ENCODE results near the gene DNAH6. TPM values are rescaled to one million over a fixed set of nuclear protein-coding genes. Genes with fewer than 3 reads are reported as not detected.

The DNAH6 gene
- total and polyA plus RNA-seq, 10 of the 15 experiments (the other 5 are each of a cell fraction or from before 2014, with no cell fraction given): 0.07 to 1.0 (median 0.29) TPM

DNA sequence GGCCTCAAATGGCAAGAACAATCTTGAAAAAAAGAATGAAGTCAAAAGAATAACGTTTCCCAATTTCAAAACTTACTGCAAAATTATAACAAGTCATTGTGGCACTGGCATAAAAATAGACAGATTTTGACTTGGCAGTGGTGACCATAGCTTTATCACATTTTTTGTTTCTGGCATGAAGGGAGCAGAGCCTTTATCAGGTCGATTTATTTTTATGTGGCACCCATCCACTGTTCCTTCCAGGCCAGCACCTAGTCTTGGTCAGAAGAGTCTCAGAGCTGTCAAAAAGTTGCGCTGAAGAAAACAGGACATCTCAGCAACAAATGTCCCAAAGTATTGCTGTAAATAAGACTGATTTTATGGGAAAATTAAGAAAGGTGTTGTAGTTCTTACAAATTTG is 272.2 kb downstream of the DNAH6 start (continued):
- TF ChIP-seq, protein P1, sequence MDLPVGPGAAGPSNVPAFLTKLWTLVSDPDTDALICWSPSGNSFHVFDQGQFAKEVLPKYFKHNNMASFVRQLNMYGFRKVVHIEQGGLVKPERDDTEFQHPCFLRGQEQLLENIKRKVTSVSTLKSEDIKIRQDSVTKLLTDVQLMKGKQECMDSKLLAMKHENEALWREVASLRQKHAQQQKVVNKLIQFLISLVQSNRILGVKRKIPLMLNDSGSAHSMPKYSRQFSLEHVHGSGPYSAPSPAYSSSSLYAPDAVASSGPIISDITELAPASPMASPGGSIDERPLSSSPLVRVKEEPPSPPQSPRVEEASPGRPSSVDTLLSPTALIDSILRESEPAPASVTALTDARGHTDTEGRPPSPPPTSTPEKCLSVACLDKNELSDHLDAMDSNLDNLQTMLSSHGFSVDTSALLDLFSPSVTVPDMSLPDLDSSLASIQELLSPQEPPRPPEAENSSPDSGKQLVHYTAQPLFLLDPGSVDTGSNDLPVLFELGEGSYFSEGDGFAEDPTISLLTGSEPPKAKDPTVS (IDR thresholded peaks at IDR 0.05; ENCODE audit: low read depth, low read length): no peak
- no peak for TF ChIP-seq NR2F1 (conservative IDR thresholded peaks at IDR 0.05)
- TF ChIP-seq ZZZ3 (IDR thresholded peaks at IDR 0.05; ENCODE audit: control insufficient read depth, insufficient read length, low read depth): no peak
- no peak for TF ChIP-seq NR2C2 (IDR thresholded peaks at IDR 0.05; ENCODE audit: borderline replicate concordance, control insufficient read depth, insufficient read length, low read depth)
- TF ChIP-seq BHLHE40 (IDR thresholded peaks at IDR 0.05; ENCODE audit: borderline replicate concordance in 1 of 2, low read depth in 2 of 2, low read length in 1 of 2): no peak
- TF ChIP-seq NFXL1 (IDR thresholded peaks at IDR 0.05; ENCODE audit: borderline replicate concordance): no peak
- TF ChIP-seq SMARCA5 (IDR thresholded peaks at IDR 0.05): no peak
- no peak for TF ChIP-seq NFYA (IDR thresholded peaks at IDR 0.05; ENCODE audit: borderline replicate concordance, low read depth, low read length)
- no peak for TF ChIP-seq FOXK2 (IDR thresholded peaks at IDR 0.05)

DNA sequence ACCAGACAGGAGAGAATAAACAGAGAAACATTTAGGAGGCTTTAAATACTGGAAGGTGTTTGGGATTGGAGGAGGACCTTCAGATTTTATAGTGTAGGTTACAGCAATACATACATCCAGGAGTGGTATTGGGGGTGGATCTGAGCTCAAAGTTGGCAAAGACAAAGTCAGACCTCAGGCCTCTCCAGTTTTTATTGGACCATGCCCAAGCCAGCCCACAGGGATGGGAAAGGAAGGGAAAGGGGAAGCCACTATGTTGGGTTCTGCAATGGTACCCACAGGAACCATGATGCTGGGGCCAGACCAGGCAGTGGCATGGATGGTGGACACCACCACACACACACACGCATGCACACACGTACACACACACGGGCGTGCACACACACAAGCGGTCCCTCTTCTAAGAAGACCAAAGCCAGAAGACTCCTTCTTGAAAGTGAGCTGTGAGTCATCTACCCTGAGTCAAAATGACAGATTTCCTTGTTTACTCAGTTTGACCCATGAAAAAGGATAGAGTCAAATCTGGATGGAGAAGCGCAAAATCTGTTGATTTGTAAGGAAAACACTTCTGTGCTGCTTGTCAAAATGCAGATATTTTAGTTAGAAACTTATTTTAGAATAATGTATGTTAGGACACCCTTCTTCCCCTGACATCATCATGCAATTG is 276.7 kb downstream of the DNAH6 start:
- intact Hi-C loops (cut with micrococcal nuclease; ENCODE audit: unreplicated experiment) (no loop called here), in situ Hi-C loops (cut with MboI) (no loop called here)
- H3K9me3 ChIP-seq (replicated peaks; ENCODE audit: control insufficient read depth, insufficient read depth, low read length): no peaks in the 10 kb centered on the region
- SMC1A ChIA-PET (ENCODE audit: uncharacterized antibody, unreplicated experiment): interaction anchor here (0.8 kb wide), 1 partner anchor 11 kb away, joined by 3 read pairs; no protein-coding TSS in a partner anchor
- no peak overlapping the region for H3K9ac ChIP-seq (ENCODE audit: control insufficient read depth, insufficient read depth, low read length)
- H3K4me2 ChIP-seq (ENCODE audit: control insufficient read depth, insufficient read depth): no peak overlapping the region
- no peak overlapping the region for H3K27ac ChIP-seq (ENCODE audit: control insufficient read depth, insufficient read depth)
- FAIRE-seq (no peak), DNase-seq (ENCODE audit: low read depth, low spot score) (no peak), ATAC-seq (no peak)
- WGBS (ENCODE audit: insufficient coverage, insufficient replicate concordance, low lambda C conversion rate, missing lambda C conversion rate): 73% methylated on average over 6 of the region's 6 CpGs
- no peak overlapping the region for H2AFZ ChIP-seq (ENCODE audit: control insufficient read depth, low read depth, low read length)
- no peaks in the 10 kb centered on the region for H4K20me1 ChIP-seq (ENCODE audit: control insufficient read depth, insufficient read depth)
- CTCF ChIA-PET: interaction anchor here (0.8 kb wide), 1 partner anchor 22 kb away, joined by 3 read pairs; no protein-coding TSS in a partner anchor
- H3K36me3 ChIP-seq (ENCODE audit: control insufficient read depth in 2 of 2, insufficient read depth in 2 of 2, low read length in 1 of 2): no peaks in the 10 kb centered on the region
- H3K27me3 ChIP-seq (replicated peaks in 1 of 2; ENCODE audit: control insufficient read depth in 2 of 2, insufficient read depth in 2 of 2, low read length in 1 of 2): no peaks in the 10 kb centered on the region
- no peaks in the 10 kb centered on the region for H3K4me1 ChIP-seq (ENCODE audit: control insufficient read depth, insufficient read depth, low read length)
- RAD21 ChIA-PET (ENCODE audit: unreplicated experiment): no interaction called here
- POLR2A ChIA-PET: no interaction called here
- no peak for TF ChIP-seq BMI1 (IDR thresholded peaks at IDR 0.05; ENCODE audit: borderline replicate concordance)
- TF ChIP-seq KLF5 (IDR thresholded peaks at IDR 0.05; ENCODE audit: partially characterized antibody): no peak
- no peak for TF ChIP-seq HCFC1 (IDR thresholded peaks at IDR 0.05; ENCODE audit: low read length)
- no peak for TF ChIP-seq CHD2 (IDR thresholded peaks at IDR 0.05; ENCODE audit: borderline replicate concordance, low read depth, low read length)
- no peak for TF ChIP-seq NFYA (IDR thresholded peaks at IDR 0.05; ENCODE audit: borderline replicate concordance, low read depth, low read length)
- TF ChIP-seq POLR2A (IDR thresholded peaks at IDR 0.05; ENCODE audit: low read depth, low read length): no peak
- no peak for TF ChIP-seq NR2C2 (IDR thresholded peaks at IDR 0.05; ENCODE audit: borderline replicate concordance, control insufficient read depth, insufficient read length, low read depth)
- TF ChIP-seq TCF12 (IDR thresholded peaks at IDR 0.05; ENCODE audit: low read depth, low read length): no peak
- no peak for TF ChIP-seq CEBPB (IDR thresholded peaks at IDR 0.05; ENCODE audit: borderline replicate concordance in 1 of 2, low read depth in 2 of 2, low read length in 2 of 2)
- no peaks in the 10 kb centered on the region for H3K79me2 ChIP-seq (ENCODE audit: control insufficient read depth, insufficient read depth, low read length)
- no peak overlapping the region for H3K4me3 ChIP-seq
- BruUV-seq (replicated peaks): no TSS peak

Measured in GM12878 (cell line).